CD4-positive, alpha-beta T cell treated with Interleukin-15 for 4 hours (primary cell): ENCODE results near the gene SLX1A.
"Not testable (repeated sequence)": the region's sequence is repeated elsewhere in the genome, so short reads cannot be mapped to it uniquely, and the experiment has no call there.

Experiments
- DNase-seq: peaks from one replicate; pipeline ENCODE4 v3.0.0-alpha.2; 2020; ENCODE audit warnings: low spot score

The SLX1A gene

DNA sequence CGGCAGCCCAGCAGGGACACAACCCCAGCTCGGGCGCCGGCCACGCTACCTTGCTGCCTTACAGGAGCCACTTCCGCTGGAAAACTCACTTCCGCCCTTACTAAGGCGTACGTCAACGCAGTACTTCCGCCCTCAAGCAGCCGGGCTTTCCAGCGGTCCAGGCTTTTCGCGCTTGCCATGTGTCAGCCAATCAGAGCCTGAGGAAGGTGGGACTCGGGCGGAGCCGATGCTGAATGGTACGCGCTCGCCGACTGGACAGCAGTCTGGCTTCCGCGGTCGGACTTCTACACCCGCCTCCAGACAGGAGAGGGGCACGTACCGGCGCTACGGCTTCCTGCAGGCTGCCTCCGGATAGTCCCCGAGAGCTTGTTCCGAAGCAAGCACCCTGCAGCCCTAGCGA, at the start of gene SLX1A, which contains the start of gene BOLA2B:
TSS of gene SLX1A (plus strand) at position 261 of the 400 bp plus-strand sequence. CDS start 210 bp downstream, outside the sequence.
TSS of gene BOLA2B (minus strand) at position 52 of the 400 bp plus-strand sequence. CDS start 71 bp downstream, outside the sequence.
- not testable (repeated sequence) for DNase-seq

- no peak for DNase-seq
Observed at GRCh38 chr16:30144017-30144416, 49.7 kb upstream of the SLX1A start.

- no peak for DNase-seq
Observed at GRCh38 chr16:30144917-30145316, 48.8 kb upstream of the SLX1A start.

- DNase-seq, result no peak
Observed at GRCh38 chr16:30145657-30146056, 48.0 kb upstream of the SLX1A start.

GRCh38 chr16:30147843-30148510, 45.7 kb upstream of the SLX1A start:
- DNase-seq, result no peak

DNA sequence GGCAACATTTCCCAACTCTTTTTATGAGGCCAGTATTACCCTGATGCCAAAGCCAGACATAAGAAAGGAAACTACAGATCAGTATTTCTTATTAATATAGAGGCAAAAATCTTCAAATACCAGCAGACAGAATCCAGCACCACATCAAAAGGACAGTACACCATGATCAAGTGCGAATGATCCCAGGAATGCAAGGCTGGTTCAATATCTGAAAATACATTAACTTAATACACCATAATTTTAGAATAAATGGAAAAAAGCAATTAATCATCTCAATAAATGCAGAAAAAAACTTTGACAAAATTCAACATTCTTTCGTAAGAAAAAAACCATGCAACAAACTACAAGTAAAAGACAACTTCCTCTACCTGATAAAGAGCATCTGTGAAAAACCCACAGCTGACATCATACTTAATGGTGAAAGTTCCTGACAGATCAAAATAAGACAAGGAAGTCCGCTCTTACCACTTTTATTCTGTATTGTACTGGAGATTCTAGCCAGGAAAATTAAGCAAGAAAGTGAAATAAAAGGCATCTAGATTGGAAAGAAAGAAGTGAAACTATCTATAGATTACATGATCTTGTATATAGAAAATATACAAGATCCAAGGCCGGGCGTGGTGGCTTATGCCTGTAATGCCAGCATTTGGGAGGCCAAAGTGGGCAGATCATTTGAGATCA, 44.3 kb upstream of the SLX1A start:
- DNase-seq, result no peak

GRCh38 chr16:30151091-30151490, 42.6 kb upstream of the SLX1A start:
- DNase-seq, result no peak

GRCh38 chr16:30152517-30152916, 41.2 kb upstream of the SLX1A start:
- no peak for DNase-seq

GRCh38 chr16:30155188-30155587, 38.5 kb upstream of the SLX1A start:
- DNase-seq, result no peak

DNA sequence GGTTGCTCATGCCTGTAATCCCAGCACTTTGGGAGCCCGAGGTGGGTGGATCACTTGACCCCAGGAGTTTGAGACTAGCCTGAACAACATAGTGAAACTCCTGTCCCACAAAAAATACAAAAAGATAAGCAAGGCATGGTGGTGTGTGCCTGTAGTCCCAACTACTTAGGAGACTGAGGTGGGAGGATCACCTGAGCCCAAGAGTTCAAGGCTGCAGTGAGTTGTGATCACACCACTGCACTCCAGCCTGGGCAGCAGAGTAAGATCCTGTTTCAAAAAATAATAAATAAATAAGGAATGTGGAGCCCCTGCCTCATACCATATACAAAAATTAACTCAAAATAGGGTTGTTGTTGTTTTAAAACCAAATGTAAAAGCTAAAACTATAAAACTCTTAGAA, 36.5 kb upstream of the SLX1A start:
- no peak for DNase-seq

DNA sequence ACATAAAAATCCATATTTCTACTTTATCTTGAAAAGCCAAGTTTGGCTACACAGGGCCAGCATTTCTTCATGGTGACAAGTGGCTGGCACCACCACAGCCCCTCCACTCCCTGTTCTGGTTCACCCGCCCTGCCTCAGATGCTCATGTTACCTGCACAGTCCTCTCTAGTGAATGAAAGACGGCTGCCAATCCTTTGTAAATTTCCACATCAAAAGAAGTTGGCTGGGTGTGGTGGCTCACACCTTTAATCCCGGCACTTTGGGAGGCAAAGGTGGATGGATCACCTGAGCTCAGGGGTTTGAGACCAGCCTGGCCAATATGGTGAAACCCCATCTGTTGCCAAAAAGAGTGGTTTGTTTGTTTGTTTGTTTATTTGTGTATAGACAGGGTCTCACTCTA, 30.1 kb upstream of the SLX1A start:
- DNase-seq, result no peak

DNA sequence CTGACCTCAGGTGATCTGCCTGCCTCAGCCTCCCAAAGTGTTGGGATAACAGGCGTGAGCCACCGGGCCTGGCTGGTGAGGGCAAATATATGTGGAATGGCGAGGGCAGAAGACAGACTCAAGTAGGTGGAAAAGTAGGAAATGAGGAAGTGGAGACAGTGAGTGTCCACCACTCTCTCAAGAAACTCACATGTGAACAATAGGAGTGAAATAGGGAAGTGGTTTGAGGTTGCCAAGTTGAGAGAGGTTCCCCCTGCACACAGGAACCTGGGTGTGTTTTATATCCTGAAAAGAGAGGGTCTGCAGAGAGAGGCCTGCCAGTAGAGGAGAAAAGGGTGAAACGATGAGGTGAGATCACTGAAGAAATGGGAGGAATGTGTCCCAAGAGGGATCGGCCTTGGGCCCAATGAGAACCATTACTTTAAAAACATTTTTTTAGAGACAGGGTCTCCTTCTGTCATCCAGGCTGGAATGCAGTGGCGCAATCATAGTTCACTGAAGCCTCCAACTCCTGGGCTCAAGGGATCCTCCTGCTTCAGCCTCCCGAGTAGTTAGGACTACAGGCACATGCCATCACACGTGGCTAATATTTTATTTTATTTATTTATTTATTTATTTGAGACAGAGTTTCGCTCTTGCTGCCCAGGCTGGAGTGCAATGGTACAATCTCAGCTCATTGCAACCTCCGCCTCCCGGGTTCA, 27.3 kb upstream of the SLX1A start:
- no peak for DNase-seq

GRCh38 chr16:30168746-30169145, 24.9 kb upstream of the SLX1A start:
- DNase-seq, result not testable (repeated sequence)

DNA sequence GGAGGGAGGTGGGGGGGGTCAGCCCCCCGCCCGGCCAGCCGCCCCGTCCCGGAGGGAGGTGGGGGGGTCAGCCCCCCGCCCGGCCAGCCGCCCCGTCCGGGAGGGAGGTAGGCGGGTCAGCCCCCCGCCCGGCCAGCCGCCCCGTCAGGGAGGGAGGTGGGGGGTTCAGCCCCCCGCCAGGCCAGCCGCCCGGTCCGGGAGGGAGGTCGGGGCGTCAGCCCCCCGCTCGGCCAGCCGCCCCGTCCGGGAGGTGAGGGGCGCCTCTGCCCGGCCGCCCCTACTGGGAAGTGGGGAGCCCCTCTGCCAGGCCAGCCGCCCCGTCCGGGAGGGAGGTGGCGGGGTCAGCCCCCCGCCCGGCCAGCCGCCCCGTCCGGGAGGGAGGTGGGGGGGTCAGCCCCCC, 24.3 kb upstream of the SLX1A start:
- not testable (repeated sequence) for DNase-seq

DNA sequence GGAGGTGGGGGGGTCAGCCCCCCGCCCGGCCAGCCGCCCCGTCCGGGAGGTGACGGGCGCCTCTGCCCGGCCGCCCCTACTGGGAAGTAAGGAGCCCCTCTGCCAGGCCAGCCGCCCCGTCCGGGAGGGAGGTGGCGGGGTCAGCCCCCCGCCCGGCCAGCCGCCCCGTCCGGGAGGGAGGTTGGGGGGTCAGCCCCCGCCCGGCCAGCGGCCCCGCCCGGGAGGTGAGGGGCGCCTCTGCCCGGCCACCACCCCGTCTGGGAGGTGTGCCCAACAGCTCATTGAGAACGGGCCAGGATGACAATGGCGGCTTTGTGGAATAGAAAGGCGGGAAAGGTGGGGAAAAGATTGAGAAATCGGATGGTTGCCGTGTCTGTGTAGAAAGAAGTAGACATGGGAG, 23.5 kb upstream of the SLX1A start:
- DNase-seq, result not testable (repeated sequence)

DNA sequence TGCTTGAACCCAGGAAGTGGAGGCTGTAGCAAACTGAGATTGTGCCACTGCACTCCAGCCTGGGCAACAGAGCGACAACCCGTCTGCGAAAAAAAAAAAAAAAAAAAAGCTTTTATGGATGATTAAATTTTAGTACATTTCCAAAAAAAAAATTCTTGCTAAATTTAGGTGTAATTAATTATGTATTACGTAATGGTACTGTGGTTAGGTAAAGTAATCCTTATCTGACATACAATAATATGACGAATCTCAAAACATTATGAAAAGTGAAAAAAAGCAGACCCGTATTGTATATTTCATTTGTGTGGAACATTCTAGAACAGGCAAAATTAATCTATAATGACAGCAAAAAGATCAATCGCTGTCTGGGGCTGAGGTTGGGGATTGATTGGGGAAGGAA, 20.6 kb upstream of the SLX1A start:
- DNase-seq, result no peak

DNA sequence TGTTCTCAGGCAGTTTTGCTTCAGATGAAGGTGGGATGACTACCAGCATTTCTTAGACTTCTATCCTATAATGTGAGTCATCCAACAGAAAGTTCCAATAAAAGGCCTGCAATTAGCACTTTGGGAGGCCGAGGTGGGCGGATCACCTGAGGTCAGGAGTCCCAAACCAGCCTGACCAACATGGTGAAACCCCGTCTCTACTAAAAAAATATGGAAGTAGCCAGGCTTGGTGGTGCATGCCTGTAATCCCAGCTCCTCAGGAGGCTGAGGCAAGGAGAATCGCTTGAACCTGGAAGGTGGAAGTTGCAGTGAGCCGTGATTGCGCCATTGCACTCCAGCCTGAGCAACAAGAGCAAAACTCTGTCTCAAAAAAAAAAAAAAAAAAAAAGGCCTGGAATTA, 16.8 kb upstream of the SLX1A start:
- not testable (repeated sequence) for DNase-seq

- no peak for DNase-seq
Observed at GRCh38 chr16:30179195-30179594, 14.5 kb upstream of the SLX1A start.

- no peak for DNase-seq
Observed at GRCh38 chr16:30179931-30180330, 13.7 kb upstream of the SLX1A start.

GRCh38 chr16:30180741-30181140, 12.9 kb upstream of the SLX1A start:
- DNase-seq, result no peak

- peak; percentile 75 for DNase-seq
Observed at GRCh38 chr16:30183233-30184095, 10.2 kb upstream of the SLX1A start, which contains the start of gene CORO1A. Gene CORO1A (plus strand): TSS chr16:30183602. CDS start chr16:30185210, 1,608 bp downstream.
